Right lobe of liver (tissue), 4 donors: ENCODE measurements around the gene ZMYND11.

Experiments
- CTCF ChIP-seq, 4 donors: fragments of 200-600 bp in 3 of 4; fragments of 450-650 bp in 1 of 4; IDR thresholded peaks; one replicate each; pipeline versions ENCODE4 v1.5.1 to v1.8.0; 2016 to 2022; ENCODE audit warnings: antibody characterized with exemption in 4 of 4, mild to moderate bottlenecking in 2 of 4
- POLR2A ChIP-seq: fragments of 450-650 bp; IDR thresholded peaks from one replicate; pipeline ENCODE4 v1.6.1; 2017; ENCODE audit warnings: antibody characterized with exemption, mild to moderate bottlenecking
- donor health status: DM: no; HTN: no; CAD: no.
- donor health status: DM: no; HTN: no; CAD: no.
- donor health status: DM: no; HTN: yes; CAD: no.

- TF ChIP-seq POLR2A: no peak
- no peak for TF ChIP-seq CTCF (IDR thresholded peaks at IDR 0.05)
Observed at GRCh38 chr10:88253-88652, 47.0 kb upstream of the ZMYND11 start.
